GM19351 (cell line): ENCODE measurements around the gene YIF1B.
"Not testable (repeated sequence)": the region's sequence is repeated elsewhere in the genome, so short reads cannot be mapped to it uniquely, and the experiment has no call there.

Experiments used
- ATAC-seq: cut with Tn5 transposase; IDR thresholded peaks from one replicate; pipeline ENCODE4 v1.9.1; 2021; ENCODE audit warnings: mild to moderate bottlenecking, moderate library complexity; ENCODE audit not compliant: unreplicated experiment

YIF1B gene, protein sequence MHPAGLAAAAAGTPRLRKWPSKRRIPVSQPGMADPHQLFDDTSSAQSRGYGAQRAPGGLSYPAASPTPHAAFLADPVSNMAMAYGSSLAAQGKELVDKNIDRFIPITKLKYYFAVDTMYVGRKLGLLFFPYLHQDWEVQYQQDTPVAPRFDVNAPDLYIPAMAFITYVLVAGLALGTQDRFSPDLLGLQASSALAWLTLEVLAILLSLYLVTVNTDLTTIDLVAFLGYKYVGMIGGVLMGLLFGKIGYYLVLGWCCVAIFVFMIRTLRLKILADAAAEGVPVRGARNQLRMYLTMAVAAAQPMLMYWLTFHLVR

DNA sequence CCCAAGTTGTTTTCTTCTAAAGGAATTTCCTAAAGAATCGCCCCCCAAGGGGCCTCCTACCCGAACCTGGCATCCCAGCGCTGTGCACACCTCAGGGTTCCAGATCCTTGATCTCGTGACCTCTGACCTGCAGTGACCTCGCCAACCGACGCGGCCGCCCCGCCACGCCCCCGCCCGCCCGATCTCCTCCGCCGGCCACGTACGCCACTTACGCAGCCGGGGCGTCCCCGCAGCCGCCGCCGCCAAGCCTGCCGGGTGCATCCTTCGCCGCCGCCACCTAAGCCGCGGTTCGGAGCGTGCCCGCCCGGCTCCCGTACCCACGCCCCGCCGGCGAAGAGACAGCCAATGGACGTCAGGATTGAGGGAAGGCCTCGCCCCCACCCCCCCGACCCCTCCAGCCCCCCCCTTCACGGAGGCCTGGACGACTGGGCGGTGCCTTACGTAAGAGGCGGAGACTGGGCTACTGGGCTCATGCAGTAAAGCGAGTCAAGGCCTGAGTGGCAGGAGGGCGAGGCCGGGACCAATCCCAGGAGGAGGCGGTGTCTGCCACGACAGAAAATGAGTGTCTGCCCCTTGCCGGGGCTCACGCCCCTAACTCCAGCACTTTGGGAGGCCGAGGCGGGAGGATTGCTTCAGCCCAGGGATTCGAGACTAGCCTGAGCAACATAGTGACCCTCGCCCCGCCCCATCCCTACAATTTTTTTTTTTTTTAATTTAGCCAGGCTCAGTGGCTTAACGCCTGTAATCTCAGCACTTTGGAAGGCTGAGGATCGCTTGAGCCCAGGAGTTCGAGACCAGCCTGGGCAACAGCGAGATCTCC, at the start of gene YIF1B:
TSS of gene YIF1B (minus strand) at position 291 of the 820 bp plus-strand sequence. CDS start at position 261, 30 bp downstream.
- ATAC-seq = peak; percentile 86

DNA sequence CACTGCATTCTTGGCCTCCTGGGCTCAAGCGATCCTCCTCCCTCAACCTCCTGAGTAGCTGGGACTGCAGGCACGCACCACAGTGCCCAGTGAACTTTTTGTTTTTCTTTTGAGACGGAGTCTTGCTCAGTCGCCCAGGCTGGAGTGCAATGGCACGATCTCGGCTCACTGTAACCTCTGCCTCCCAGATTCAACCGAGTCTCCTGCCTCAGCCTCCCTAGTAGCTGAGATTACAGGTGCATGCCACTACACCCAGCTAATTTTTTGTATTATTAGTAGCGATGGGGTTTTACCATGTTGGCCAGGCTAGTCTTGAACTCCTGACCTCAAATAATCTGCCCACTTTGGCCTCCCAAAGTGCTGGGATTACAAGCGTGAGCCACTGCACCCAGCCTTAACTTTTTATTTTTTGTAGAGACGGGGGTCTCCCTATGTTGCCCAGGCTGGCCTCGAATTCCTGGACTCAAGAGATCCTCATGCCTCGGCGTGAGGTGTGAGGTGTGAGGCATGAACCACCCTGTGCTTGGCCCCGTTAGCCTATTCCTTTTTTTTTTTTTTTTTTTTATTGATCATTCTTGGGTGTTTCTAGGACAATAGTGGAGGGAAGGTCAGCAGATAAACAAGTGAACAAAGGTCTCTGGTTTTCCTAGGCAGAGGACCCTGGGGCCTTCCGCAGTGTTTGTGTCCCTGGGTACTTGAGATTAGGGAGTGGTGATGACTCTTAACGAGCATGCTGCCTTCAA, 47.4 kb upstream of the YIF1B start:
- not testable (repeated sequence) for ATAC-seq

DNA sequence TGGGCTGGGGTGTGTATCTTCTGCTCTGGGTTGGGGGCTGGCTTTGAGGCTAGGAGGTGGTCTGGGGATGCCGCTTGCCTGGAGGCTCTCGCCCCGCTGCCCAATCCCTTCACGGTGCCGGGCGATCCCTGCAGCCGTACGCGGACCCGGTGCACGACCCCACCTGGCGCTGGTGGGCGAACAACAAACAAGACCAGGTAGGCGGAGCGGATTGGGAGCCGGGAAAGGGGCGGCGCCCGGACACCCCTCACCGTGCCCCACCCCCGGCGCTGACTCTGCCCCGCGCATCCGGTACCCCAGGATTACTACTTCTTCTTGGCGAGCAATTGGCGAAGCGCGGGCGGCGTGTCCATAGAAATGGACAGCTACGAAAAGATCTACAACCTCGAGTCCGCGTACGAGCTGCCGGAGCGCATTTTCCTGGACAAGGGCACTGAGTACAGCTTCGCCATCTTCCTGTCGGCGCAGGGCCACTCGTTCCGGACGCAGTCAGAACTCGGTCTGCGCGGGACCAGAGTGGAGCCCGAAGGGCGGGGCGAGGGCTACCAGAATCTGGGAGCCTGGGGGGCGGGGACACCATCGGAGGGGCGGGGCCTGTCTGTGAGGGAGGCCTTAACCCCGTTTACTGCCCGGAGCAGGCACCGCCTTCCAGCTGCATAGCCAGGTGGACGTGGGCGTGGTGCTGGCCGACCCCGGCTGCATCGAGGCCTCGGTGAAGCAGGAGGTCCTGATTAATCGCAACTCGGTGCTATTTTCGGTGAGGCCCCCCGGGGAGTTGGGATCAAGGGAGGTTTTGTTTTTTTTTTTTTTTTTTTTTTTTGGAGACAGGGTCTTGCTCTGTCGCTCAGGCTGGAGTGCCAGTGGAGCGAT, 46.6 kb upstream of the YIF1B start:
- ATAC-seq = peak; percentile 13

DNA sequence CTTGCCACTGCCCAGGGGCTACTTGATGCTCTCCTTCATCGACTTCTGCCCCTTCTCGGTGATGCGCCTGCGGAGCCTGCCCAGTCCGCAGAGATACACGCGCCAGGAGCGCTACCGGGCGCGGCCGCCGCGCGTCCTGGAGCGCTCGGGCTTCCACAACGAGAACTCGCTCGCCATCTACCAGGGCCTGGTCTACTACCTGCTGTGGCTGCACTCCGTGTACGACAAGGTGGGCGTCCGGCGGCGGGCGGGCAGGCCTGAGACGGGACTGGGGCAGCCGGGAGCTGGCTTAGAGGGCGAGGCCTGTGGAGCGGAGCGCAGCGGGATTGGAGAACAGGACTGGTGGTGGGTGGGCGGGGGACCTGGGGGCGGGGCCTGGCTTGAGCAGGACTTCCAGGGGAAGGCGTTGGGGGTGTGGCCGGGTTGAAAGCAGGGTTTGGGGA, 45.9 kb upstream of the YIF1B start:
- ATAC-seq = peak; percentile 55

DNA sequence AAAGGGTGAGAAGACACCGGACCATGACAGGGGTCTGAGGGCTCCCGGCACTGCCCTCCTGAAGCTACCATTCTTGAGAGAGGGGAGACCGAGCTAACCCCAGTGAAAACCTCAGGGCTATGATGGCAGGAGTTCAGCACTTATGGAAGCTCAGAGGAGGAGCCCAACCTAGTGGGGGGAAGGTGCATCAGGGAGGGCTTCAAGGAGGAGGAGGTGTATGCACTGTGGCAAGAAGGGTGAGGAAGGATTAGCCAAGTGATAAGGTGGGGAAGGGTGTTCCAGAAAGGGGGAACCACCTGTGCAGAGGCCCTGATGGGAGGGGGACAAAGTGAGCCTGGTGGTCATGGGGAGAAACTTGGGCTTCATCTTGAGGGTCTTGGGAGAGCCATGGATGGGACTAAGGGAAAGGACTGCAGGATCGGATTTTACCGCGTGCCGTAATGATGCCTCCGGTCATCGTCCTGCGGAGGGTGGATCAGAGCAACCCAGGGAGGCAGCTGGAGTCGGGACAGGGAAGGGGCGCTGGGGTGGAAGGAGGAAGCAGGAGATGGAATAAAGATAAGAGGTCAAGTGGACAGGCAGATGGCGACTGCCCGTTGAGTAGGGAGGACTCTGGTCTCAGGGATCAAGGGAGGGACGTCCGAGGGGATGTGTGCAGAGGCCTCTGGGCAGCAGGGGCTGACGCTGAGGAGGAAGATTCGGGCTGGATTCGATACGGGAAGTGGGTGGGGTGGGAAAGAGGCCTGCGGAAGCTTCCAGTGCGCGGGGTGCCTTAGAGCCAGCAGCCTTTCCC, 45.3 kb upstream of the YIF1B start:
- ATAC-seq = no peak

DNA sequence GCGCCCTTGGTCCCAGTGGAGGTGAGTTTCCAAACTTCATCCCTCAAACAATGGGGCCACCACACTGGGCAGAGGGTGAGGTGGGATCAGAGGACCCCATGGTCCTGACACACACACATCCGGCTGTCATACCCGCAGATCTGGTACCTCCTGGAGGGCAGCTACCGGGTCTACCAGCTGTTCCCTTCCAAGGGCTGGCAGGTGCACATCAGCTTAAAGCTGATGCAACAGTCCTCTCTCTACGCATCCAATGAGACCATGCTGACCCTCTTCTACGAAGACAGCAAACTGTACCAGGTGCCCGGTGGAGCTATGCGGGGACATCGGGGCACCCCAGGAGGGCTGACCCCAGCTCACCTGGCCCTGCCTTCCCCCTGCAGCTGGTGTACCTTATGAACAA, 44.6 kb upstream of the YIF1B start:
- ATAC-seq = no peak

DNA sequence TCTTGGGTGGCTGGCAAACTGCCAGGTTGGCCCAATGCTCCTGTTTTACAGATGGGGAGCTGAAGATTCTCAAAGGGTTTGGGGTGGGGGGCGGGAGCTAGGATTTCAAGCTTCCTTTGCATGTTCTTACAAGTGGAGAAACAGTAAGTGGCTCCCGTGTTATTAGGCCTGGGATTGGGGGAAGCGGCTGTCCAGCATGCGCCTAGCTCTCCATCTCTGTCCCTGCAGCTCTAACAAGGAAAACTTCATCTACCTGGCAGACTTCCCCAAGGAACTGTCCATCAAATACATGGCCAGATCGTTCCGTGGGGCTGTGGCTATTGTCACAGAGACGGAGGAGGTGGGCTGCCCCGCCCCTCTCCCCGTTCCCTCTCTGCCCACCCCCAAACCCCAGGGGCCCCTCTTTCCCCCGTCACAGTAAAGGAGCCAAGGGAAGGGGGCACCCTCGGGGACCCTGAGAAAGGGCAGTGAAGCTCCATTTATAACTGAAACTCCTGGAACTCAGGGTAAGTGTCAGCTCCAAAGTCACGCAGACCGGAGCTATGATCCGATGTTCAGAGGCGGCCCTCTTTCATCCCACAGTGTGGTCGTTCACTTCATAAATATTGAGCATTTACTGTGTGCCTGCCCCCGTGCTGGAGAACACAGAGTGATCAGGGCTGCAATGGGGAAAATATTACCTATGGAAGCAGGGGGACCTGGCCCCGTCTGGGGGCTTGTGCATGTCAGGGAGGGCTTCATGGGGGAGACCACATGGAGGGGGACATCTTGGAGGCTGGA, 43.7 kb upstream of the YIF1B start:
- no peak for ATAC-seq

DNA sequence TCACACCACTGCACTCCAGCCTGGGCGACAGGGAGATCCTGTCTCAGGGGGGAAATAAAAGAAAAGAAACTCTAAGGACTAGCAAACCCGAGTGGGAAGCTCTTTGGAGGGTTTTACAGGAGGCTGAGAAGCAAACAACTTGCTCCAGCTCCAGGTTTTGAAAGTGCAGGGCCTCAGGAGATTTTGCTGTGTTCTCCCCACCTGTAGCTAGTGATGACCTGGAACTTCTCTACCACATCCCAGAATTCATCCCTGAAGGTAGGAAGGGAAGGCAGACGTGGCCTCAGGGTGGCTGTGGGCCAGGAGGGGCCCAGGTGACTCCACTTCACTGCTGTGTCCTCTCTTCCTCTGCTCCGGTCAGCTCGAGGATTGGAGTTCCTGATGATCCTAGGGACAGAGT, 42.3 kb upstream of the YIF1B start:
- no peak for ATAC-seq

DNA sequence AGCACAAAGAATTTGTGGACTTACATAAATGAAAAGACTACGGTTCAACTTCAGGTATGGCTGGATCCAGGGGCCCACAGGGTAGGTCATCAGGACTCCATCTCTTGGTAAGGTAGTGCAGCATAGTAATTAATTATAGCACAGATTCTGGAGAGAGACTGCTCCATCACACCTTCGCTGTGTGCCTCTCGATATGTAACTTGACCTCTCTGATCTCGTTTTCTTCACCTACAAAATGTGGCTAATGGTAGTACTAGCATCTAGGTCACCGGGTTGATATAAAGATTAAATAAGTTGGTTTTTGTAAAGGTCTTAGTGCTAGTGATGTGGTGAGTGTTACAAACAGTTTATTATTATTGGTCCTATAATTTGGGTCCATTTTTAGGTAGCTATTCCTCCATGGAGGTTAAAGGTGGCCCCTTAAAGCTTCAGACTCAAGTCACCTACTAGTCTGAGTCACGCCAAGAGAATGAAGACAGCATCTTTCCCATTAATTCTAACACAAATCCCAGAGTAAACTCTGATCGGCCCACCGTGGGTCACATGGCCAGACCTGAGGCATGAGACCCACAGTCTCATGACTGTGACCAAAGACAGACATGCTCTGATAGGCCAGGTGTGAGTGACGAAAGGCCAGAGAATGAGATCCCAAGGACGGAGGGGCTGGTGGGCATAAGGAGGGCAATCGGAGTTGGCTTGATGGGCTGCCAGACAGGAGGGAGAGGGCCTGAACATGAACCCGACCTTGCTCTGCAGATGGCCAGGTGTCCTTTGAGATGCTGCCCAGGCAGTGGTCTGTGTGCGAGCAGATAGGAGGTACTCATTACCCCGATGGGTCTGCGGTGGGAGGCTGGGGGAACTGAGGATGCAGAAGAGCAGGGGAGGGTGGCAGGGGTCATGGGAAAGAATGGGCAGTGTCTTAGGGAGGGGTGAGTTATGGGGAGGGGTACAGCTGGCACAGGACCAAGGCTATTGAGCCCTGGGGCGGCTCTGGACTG, 40.3 kb upstream of the YIF1B start:
- ATAC-seq = no peak

DNA sequence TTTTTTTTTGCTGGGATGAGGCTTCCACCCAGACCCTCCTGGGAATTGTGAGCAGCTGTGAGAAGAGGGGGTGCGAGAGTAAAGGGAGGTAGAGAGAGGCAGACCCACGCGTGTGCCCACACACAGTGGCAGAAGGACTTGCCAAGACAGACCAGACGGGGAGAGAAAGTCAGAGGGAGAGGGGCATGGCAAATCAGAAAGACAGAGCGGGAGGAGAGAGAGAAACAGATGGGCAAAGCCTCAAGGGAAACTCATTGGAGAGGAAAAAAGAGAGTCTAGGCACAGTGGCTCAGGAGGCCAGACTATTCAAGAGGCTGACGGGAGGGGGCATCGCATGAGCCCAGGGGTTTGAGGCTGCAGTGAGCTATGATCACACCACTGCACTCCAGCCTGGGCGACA, 36.9 kb upstream of the YIF1B start:
- ATAC-seq = no peak

DNA sequence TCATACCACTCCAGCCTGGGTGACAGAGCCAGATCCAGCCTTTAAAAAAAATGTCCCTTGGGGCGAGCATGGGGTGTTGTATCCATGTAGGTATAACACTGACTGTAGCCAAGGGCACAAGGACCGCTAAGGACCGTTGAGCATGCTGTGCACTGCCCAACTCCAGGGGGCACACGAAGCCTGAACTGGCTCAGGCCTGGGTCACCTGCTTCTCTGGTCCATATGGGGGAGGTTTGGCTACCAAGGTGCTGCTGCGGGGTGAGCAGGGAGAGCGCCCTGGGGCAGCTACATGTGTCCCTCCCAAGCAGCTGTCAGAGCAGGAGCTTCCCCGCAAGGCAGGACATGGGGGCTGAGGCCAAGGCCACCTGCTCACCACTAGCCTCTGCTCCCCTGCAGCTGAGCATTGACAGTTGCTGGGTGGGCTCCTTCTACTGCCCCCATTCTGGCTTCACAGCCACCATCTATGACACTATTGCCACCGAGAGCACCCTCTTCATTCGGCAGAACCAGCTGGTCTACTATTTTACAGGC, 36.2 kb upstream of the YIF1B start:
- no peak for ATAC-seq

DNA sequence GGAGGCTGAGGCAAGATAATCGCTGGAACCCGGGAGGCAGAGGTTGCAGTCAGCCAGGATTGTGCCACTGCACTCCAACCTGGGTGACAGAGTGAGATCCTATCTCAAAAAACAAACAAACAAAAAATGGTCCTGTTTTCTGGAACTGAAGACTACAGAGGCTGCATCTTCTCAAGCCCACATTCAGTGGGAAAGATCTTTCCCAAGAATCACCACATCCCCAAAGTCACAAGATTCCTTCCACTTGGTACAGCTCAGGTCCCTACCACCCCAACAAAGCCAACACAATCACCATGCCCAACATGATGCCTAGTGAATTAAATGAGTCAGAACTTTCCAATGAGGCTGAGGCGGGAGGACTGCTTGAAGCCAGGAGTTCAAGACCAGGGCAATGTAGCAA, 35.1 kb upstream of the YIF1B start:
- ATAC-seq = no peak

DNA sequence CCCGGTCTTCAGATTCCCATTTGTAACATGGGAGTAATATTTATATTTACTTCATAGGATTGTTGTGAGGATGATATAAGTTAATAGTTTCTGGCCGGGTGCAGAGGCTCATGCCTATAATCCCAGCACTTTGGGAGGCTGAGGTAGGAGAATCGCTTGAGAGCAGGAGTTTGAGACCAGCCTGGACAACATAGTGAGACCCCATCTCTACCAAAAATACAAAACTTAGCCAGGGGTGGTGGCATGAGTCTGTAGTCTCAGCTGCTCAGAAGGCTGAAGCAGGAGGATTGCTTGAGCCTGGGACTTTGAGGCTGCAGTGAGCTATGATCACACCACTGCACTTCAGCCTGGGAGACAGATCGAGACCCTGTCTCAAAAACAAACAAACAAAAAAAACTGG, 31.1 kb upstream of the YIF1B start:
- ATAC-seq = no peak

DNA sequence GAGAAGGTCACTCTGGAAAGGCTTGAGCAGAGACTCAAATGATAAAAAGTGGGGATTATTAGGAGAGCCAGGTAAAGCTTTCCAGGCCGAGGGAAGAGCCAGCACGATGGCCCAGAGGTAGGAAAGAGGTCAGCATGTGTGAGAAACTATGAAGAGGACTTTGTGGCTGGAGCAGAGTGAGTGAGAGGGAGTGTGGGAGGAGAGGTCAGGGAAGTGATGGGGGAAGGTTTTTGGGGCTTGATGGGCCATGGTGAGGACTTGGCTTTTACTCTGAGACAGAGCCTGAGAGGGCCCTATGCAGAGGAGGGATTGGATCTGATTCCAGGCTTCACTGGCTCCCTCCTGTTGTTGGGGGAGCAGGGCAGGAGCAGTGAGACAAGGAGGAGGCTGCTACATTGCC, 25.2 kb upstream of the YIF1B start:
- ATAC-seq = no peak

DNA sequence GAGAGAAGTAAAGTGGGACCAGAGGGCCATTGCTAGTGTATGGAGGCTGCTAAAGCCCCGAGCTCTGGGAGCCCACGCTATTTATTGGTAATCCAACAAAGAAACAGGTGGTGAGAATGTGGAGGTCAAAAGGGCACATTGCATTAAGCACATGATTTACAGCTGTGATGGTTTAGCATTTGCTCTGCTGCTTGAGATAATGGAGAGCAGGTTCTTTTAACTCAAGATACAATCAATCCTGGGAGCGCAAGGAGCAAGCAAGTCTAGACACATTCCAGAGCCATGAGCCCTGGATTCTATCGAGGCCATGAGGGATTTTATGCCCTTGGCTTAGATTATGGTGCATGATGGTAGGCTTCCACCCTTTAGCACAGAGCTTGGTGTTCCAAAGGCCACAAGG, 23.3 kb upstream of the YIF1B start:
- not testable (repeated sequence) for ATAC-seq

DNA sequence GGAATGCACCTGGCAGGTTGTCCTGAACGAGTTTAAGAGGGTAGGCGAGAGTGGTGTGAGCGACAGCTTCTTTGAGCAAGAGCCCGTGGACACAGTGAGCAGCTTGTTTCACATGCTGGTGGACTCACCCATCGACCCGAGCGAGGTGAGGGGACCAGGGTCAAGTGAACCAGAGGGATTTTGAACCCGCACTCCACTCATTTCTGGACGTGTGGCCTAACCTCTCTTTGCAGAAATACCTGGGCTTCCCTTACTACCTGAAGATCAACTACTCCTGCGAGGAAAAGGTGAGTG, 21.6 kb upstream of the YIF1B start:
- no peak for ATAC-seq

DNA sequence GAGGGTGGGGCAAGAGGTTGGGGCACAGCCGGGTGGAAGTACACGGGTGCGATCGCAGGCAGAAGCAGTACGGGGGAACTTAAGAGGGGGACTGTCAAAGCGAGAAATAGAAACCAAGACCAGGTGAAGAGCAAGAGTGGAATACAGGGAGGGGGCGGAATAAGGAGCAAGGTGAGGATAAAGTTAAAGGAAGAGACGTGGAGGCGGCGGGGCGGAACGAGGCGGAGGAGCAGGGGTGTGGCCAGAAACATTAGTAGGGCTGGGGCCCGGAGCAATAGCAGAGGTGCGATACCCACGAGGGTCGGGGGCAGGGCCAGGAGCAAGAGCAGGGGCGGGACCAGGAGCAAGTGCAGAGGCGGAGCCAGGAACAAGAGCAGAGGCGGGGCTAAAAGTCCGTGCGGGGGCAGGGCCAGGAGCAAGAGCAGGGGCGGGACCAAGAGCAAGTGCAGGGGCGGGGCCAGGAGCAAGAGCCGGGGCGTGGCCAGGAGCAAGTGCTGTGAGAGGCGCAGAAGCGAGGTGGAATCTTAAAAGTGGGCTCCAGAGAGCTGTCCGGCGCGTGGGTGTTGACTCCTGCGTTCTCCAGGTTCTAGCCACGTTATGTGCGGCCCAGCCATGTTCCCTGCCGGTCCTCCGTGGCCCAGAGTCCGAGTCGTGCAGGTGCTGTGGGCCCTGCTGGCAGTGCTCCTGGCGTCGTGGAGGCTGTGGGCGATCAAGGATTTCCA, 21.1 kb upstream of the YIF1B start:
- ATAC-seq = peak; percentile 48
